22Rv1 (cell line): ENCODE data around the gene FAM187B.

Source experiments
- ZFX ChIP-seq: fragments of 450-650 bp; IDR thresholded peaks from 2 replicates; pipeline ENCODE4 v1.6.1; 2017; ENCODE audit warnings: antibody characterized with exemption, borderline replicate concordance
- TF ChIP-seq, protein P1 (sequence below): fragments of 450-650 bp; IDR thresholded peaks from 2 replicates; pipeline ENCODE4 v1.5.1; 2017; ENCODE audit warnings: mild to moderate bottlenecking

- TF ChIP-seq, protein P1, sequence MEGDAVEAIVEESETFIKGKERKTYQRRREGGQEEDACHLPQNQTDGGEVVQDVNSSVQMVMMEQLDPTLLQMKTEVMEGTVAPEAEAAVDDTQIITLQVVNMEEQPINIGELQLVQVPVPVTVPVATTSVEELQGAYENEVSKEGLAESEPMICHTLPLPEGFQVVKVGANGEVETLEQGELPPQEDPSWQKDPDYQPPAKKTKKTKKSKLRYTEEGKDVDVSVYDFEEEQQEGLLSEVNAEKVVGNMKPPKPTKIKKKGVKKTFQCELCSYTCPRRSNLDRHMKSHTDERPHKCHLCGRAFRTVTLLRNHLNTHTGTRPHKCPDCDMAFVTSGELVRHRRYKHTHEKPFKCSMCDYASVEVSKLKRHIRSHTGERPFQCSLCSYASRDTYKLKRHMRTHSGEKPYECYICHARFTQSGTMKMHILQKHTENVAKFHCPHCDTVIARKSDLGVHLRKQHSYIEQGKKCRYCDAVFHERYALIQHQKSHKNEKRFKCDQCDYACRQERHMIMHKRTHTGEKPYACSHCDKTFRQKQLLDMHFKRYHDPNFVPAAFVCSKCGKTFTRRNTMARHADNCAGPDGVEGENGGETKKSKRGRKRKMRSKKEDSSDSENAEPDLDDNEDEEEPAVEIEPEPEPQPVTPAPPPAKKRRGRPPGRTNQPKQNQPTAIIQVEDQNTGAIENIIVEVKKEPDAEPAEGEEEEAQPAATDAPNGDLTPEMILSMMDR = no peak
- TF ChIP-seq ZFX = no peak
Measured at GRCh38 chr19:35273686-35274259, 45.2 kb upstream of the FAM187B start.
